NB4 (cell line): Measurements from ENCODE around the gene NRM.

ENCODE experiments used
- DNase-seq: peaks from one replicate; pipeline ENCODE4 v3.0.0; 2010; ENCODE audit warnings: low read depth
- H3K4me3 ChIP-seq: one replicate; pipeline ENCODE4 v1.5.1; 2011; ENCODE audit warnings: mild to moderate bottlenecking, low read depth, low read length, moderate library complexity
- MYC ChIP-seq: IDR thresholded peaks from 2 replicates; pipeline ENCODE4 v1.6.1; 2011; ENCODE audit warnings: low read depth, low read length
- POLR2A ChIP-seq: IDR thresholded peaks from 2 replicates; pipeline ENCODE4 v1.6.1; 2011; ENCODE audit warnings: mild to moderate bottlenecking; ENCODE audit not compliant: insufficient read length; ENCODE audit errors: extremely low read depth
- TF ChIP-seq, protein P1 (sequence below): IDR thresholded peaks from one replicate; pipeline ENCODE4 v1.5.1; 2012; ENCODE audit warnings: low read depth, low read length
- TF ChIP-seq, protein P2 (sequence below): IDR thresholded peaks from 2 replicates; pipeline ENCODE4 v1.6.1; 2011; ENCODE audit warnings: low read depth, low read length

NRM gene

DNA sequence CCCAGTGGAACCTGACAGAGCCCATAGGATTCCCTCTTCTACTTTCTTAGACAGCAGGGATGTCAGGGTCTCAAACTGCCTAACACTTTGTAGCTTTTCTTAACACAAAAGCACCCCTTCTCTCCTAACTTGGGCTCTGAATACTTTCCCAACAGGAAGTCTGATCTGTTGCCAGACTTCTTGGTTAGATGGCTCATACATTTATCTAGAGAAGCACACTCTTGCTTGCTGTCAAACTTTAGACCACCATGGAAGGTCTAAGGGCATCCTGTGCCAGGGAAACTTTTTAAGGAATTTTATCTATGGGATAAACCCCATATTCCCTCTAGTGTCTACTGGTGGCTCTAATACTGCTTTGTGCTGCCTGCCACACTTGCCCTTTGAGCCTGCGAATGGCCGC is 47.1 kb downstream of the NRM start:
- TF ChIP-seq, protein P1, sequence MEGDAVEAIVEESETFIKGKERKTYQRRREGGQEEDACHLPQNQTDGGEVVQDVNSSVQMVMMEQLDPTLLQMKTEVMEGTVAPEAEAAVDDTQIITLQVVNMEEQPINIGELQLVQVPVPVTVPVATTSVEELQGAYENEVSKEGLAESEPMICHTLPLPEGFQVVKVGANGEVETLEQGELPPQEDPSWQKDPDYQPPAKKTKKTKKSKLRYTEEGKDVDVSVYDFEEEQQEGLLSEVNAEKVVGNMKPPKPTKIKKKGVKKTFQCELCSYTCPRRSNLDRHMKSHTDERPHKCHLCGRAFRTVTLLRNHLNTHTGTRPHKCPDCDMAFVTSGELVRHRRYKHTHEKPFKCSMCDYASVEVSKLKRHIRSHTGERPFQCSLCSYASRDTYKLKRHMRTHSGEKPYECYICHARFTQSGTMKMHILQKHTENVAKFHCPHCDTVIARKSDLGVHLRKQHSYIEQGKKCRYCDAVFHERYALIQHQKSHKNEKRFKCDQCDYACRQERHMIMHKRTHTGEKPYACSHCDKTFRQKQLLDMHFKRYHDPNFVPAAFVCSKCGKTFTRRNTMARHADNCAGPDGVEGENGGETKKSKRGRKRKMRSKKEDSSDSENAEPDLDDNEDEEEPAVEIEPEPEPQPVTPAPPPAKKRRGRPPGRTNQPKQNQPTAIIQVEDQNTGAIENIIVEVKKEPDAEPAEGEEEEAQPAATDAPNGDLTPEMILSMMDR, result no peak
- TF ChIP-seq, protein P2, sequence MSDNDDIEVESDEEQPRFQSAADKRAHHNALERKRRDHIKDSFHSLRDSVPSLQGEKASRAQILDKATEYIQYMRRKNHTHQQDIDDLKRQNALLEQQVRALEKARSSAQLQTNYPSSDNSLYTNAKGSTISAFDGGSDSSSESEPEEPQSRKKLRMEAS, result no peak
- TF ChIP-seq MYC (no peak), POLR2A (no peak)
- no peak for DNase-seq
- H3K4me3 ChIP-seq, result no peak overlapping the region

DNA sequence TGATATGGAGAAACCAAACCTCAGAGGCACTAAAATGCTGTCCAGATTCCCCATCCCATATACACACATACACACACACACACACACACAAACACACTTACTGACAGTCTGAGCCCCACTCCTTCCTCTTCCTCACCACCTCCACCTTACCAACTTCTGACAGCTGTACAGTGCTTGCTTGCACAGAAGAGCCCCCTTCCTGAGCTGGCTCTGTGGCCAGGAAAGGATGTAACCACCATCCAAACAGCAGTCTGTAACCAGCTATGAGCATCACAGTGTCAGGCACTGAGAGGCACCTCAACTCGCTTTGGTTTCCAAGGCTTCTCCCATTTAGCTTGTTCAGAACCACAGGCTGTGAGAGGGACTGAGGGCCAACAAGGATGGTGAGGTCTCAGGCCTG is 49.7 kb downstream of the NRM start:
- H3K4me3 ChIP-seq, result no peak overlapping the region
- no peak for DNase-seq
- TF ChIP-seq, protein P1, result no peak
- no peak for TF ChIP-seq POLR2A
- no peak for TF ChIP-seq MYC
- TF ChIP-seq, protein P2, result no peak

DNA sequence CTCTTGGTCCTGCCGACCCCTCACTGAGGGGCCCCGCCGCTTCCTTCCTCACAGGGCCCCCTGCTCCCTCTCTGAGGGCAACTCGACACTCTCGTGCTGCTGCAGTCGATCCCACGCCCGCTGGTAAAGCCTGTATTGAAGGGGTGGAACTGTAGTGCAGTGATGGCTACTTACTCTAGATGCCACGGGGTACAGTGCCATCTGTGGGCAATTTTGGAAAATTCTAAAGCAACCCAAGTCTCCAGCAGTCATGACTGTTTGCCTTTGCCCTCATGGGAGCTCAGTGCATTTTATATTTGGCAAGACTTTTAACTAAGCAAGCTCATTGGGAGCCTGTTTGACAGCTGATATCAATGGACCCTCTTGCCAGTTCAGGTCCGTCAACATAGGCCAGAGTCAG is 50.3 kb downstream of the NRM start:
- H3K4me3 ChIP-seq, result no peak overlapping the region
- no peak for TF ChIP-seq MYC
- no peak for TF ChIP-seq POLR2A
- TF ChIP-seq, protein P2, result no peak
- DNase-seq, result no peak
